Anterior cingulate cortex (tissue), 58 donors: ENCODE results near the gene RHEX.

Experiments
- DNase-seq, 58 donors: peaks; one replicate each; lab custom pipeline; 2025; lab: John Stamatoyannopoulos, UW

Gene RHEX

GRCh38 chr1:206144605-206145004 lies 91.6 kb downstream of the RHEX start:
- DNase-seq = no peak

- no peak for DNase-seq
Measured at GRCh38 chr1:206145771-206146290, 92.9 kb downstream of the RHEX start.
